ENCODE data around the gene HABP4.

Gene HABP4

GRCh38 chr9:96503918-96504317 lies 53.9 kb downstream of the HABP4 start:
- Histone ChIP-seq H3K9me2 (ENCODE audit: low read depth, low read length) (no peaks in the 10 kb centered on the region), H3K27me3 (ENCODE audit: insufficient read depth, low read length) (0 out of 2 replicates have a peak, but pooled peaks cover 9% of the 10 kb centered on the region), H3K9ac (ENCODE audit: low read length) (no peak overlapping the region), H3K36me3 (ENCODE audit: insufficient read depth, low read length) (no peaks in the 10 kb centered on the region), H4K20me1 (ENCODE audit: insufficient read depth, low read length) (no peaks in the 10 kb centered on the region), H3K4me3 (ENCODE audit: low read depth, low read length, poor library complexity, severe bottlenecking) (no peak overlapping the region), H3F3A (ENCODE audit: insufficient read depth, low read length) (no peaks in the 10 kb centered on the region), H3K79me2 (ENCODE audit: insufficient read depth, low read length) (no peaks in the 10 kb centered on the region), H3K9me3 (ENCODE audit: low read length) (no peaks in the 10 kb centered on the region), H3K4me2 (ENCODE audit: low read length) (no peak overlapping the region), H3K4me1 (ENCODE audit: insufficient read depth, low read length, severe bottlenecking) (no peaks in the 10 kb centered on the region), H3K27ac (ENCODE audit: low read depth, low read length, poor library complexity, severe bottlenecking) (no peak overlapping the region), H2AFZ (ENCODE audit: low read length) (no peak overlapping the region)
- TF ChIP-seq EZH2 (IDR thresholded peaks at IDR 0.05; ENCODE audit: borderline replicate concordance, low read length): no peak
- TF ChIP-seq CTCF (IDR thresholded peaks at IDR 0.05; ENCODE audit: low read length): no peak

GRCh38 chr9:96505316-96505991 lies 55.5 kb downstream of the HABP4 start:
- TF ChIP-seq CTCF (IDR thresholded peaks at IDR 0.05; ENCODE audit: low read length) (no peak), EZH2 (IDR thresholded peaks at IDR 0.05; ENCODE audit: borderline replicate concordance, low read length) (no peak)
- H3K36me3 ChIP-seq (ENCODE audit: insufficient read depth, low read length): no peaks in the 10 kb centered on the region
- no peaks in the 10 kb centered on the region for H3K79me2 ChIP-seq (ENCODE audit: insufficient read depth, low read length)

GRCh38 chr9:96508227-96508940 lies 58.4 kb downstream of the HABP4 start:
- Histone ChIP-seq H3K9me3 (ENCODE audit: low read length) (no peaks in the 10 kb centered on the region), H3K4me3 (ENCODE audit: low read depth, low read length, poor library complexity, severe bottlenecking) (no peak overlapping the region), H3K36me3 (ENCODE audit: insufficient read depth, low read length) (no peaks in the 10 kb centered on the region), H3K27me3 (ENCODE audit: insufficient read depth, low read length) (0 out of 2 replicates have a peak, but pooled peaks cover 9% of the 10 kb centered on the region), H3F3A (ENCODE audit: insufficient read depth, low read length) (no peaks in the 10 kb centered on the region), H3K27ac (ENCODE audit: low read depth, low read length, poor library complexity, severe bottlenecking) (no peak overlapping the region), H3K4me1 (ENCODE audit: insufficient read depth, low read length, severe bottlenecking) (no peaks in the 10 kb centered on the region), H2AFZ (ENCODE audit: low read length) (no peak overlapping the region), H4K20me1 (ENCODE audit: insufficient read depth, low read length) (no peaks in the 10 kb centered on the region), H3K9me2 (ENCODE audit: low read depth, low read length) (no peaks in the 10 kb centered on the region), H3K9ac (ENCODE audit: low read length) (no peak overlapping the region), H3K4me2 (ENCODE audit: low read length) (no peak overlapping the region), H3K79me2 (ENCODE audit: insufficient read depth, low read length) (no peaks in the 10 kb centered on the region)
- TF ChIP-seq EZH2 (IDR thresholded peaks at IDR 0.05; ENCODE audit: borderline replicate concordance, low read length) (no peak), CTCF (IDR thresholded peaks at IDR 0.05; ENCODE audit: low read length) (no peak)

More at GRCh38 chr9:96505316-96505991, 55.5 kb downstream of the HABP4 start:
- Histone ChIP-seq H3K9ac (ENCODE audit: low read length) (no peak overlapping the region), H2AFZ (ENCODE audit: low read length) (no peak overlapping the region), H3K9me2 (ENCODE audit: low read depth, low read length) (no peaks in the 10 kb centered on the region), H3F3A (ENCODE audit: insufficient read depth, low read length) (no peaks in the 10 kb centered on the region), H3K9me3 (ENCODE audit: low read length) (no peaks in the 10 kb centered on the region), H3K27me3 (ENCODE audit: insufficient read depth, low read length) (0 out of 2 replicates have a peak, but pooled peaks cover 9% of the 10 kb centered on the region), H3K27ac (ENCODE audit: low read depth, low read length, poor library complexity, severe bottlenecking) (no peak overlapping the region), H4K20me1 (ENCODE audit: insufficient read depth, low read length) (no peaks in the 10 kb centered on the region), H3K4me2 (ENCODE audit: low read length) (no peak overlapping the region), H3K4me3 (ENCODE audit: low read depth, low read length, poor library complexity, severe bottlenecking) (no peak overlapping the region), H3K4me1 (ENCODE audit: insufficient read depth, low read length, severe bottlenecking) (no peaks in the 10 kb centered on the region)
